Endometrial microvascular endothelial cells (primary cell): Measurements from ENCODE around the gene TNFRSF9. TPM values are rescaled to one million over a fixed set of nuclear protein-coding genes. Genes with fewer than 3 reads are reported as not detected.
"Not testable (repeated sequence)": the region's sequence is repeated elsewhere in the genome, so short reads cannot be mapped to it uniquely, and the experiment has no call there.

Source experiments
- in situ Hi-C: cut with HindIII; loops from 2 replicates; pipeline ENCODE4 v1.10.0; 2017; ENCODE audit warnings: low sequenced_read_pairs, low pct_unique_long_range_greater_than_20kb; ENCODE audit errors: inconsistent ontology term
- total RNA-seq: library from RNA; depleted of rRNA; stranded (reverse); fragments of >200 nt; gene quantifications from one replicate; pipeline ENCODE4 v1.2.3, GENCODE V29; 2015; ENCODE audit errors: inconsistent ontology term

The TNFRSF9 gene
- total RNA-seq, 1 donor from 2014 or later, result not detected

DNA sequence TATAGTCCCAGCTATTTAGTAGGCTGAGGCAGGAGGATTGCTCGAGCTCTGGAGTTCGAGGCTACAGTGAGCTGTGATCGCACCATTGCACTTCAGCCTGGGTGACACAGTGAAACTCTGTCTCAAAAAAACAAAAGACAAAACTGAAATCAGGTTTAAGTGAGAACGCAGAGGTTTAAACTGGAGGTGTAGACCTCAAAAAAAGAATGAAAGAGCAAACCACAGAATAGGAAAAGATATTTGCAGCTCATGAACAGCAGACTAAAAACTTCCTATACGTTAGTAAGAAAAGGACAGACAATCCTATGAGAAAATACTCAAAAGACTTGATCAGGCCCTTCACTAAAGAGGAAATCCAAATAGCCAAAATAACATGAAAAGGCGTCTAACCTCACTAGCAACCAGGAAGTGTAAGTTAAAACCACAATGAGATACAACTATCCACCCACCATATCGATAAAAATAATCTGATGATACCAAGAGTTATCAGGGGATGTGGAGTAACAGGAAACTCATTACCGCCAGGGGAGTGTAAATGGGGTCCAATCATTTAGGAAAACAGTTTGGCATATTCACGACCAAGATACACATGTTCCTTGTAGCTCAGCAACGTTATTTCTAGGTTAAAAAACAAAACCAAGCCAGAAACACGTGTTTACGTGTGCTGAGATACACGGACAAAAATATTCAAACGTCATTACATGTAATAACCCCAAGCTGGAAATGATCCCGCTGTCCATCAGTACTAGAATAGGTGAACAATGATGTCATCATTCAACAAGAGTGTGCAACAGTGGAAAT lies 9.8 kb downstream of the TNFRSF9 start:
- in situ Hi-C loops, result no loop called here

DNA sequence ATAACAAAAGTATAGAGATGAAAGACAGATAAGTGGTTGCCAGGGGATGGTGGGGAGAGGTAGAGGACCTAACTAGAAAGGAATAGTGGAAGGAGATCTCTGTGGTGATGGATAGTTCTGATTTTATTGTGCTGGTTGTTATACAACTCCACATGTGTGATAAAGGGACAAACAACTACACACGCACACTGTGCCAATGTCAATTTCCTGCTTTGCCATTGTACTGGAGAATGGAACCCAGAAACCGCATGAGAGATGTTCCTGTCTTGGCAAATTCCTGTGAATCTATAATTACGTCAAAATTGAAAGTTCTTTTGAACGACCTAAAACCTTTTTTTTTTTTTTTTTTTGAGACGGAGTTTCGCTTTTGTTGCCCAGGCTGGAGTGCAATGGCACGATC lies 11.0 kb downstream of the TNFRSF9 start:
- in situ Hi-C loops, result no loop called here

DNA sequence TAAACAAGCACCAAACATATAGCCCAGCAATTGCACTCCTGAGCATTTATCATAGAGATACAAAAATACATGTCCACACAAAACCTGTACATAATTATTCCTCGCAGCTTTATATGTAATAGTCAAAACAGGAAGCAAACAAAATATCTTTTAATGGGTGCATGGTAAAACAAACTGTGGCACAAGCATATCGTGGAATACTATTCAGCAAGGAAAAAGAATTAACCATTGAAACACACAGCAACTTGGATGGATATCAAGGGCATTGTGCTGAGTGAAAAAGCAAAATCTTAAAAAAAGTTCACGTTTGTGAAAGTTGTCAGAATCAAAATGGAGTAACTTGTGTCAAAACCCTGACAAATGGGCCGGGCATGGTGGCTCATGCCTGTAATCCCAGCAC lies 12.4 kb downstream of the TNFRSF9 start:
- in situ Hi-C loops, result no loop called here

- in situ Hi-C loops, result not testable (repeated sequence)
Observed at GRCh38 chr1:7927061-7927460, 13.6 kb downstream of the TNFRSF9 start.

DNA sequence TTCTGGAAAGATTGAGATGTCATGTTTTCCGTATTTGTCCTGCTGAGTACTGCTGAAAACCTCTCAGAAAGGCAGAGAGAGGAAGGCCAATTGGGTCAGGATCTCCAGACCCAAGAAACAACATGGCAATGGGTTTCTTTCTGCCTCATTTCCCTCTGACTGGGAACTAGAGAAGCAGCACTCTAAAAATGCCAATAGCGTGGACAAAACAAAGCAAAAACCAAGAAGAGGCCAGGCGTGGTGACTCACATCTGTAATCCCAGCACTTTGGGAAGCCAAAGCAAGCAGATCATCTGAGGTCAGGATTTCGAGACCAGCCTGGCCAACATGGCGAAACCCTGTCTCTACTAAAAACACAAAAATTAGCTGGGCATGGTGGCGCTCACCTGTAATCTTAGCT lies 18.3 kb downstream of the TNFRSF9 start:
- in situ Hi-C loops, result no loop called here

DNA sequence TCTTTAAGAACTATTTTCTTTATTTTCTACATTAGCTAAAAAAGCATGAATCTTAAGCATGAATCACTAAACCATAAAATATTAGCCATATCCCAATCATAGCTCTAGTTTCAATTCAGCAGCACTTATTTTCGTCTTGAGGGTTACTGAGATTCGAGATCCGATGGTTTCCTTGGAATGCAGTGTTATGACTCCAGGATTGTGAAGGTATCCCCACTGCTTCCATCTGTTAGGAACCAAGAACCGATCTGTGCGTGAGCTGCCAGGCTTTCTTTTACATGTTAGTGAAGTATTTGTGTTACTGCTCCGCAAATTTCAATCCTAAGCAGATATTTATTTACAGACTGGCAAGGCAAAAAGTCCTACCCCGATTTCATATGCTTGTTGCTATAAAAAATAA lies 18.8 kb downstream of the TNFRSF9 start:
- in situ Hi-C loops, result no loop called here

DNA sequence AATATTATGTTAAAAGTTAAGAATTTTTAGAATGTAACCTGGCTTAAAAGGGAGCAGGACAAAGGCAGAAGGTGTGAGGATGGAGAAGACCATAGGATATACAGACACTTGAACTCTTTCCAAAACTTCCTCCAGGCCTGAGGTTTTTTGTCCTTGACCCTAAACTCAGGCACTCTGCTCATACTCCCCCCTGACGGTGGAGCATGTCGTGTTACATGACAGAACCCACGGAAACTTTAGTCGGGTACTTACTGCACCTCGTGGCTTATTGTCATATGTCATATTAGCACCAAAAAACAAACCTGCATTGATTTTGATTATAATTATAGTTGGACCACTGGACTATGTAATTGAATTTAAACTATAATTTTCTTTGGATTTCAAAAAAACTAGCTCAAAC lies 20.8 kb downstream of the TNFRSF9 start:
- in situ Hi-C loops, result no loop called here

DNA sequence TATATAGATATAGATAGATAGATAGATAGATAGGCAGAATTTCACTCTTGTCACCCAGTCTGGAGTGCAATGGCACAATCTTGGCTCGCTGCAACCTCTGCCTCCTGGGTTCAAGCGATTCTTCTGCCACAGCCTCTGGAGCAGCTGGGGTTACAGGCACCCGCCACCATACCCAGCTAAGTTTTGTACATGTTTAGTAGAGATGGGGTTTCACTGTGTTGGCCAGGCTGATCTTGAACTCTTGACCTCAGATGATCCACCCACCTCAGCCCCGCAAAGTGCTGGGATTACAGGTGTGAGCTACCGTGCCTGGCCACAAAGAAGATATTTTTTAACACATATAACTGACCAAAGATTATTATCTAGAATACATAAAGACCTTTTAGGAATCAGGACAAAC lies 22.7 kb downstream of the TNFRSF9 start:
- in situ Hi-C loops, result not testable (repeated sequence)

GRCh38 chr1:7916501-7916830 lies 24.2 kb downstream of the TNFRSF9 start:
- in situ Hi-C loops, result no loop called here

GRCh38 chr1:7915826-7916500 lies 24.7 kb downstream of the TNFRSF9 start:
- in situ Hi-C loops, result no loop called here

DNA sequence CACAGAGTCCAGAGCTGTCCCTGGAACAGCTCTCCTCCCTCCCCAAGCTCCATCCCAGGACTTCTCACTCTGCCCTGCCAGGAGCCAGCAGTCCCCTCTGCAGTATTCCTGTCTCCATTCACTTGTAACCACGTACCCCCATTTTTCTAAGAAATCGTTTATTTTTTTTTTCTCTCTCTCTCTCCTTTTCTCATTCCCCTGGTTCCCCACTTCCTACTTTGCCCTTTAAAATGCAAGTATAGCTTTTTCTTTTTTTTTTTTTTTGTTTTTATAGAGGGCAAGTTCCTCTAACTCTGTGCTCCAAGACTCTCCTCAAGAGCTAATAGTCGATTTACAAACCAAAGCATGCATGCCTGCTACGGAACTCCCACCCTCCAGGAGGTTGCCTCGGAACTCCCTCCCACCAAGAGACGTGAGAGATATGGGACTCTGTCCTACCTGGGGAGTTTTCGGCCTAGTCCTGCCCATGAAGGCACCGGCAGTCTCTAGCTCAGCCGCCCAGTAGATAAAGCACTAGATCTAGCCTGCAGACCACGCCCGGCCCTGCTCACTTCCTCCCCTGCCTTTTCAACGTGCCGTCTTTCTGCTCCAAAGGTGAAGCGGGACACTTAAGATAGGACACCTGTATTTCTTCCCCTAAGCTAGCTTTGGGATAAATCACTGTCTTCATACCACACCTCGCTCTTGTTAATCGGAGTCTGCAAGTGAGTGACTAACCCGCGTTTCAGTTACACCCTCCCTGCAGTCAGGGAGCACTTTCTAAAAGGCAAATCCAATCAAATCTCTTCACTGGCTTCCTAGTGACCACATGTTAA lies 27.7 kb downstream of the TNFRSF9 start:
- in situ Hi-C loops, result no loop called here

- in situ Hi-C loops, result no loop called here
Observed at GRCh38 chr1:7912145-7912544, 28.5 kb downstream of the TNFRSF9 start.

DNA sequence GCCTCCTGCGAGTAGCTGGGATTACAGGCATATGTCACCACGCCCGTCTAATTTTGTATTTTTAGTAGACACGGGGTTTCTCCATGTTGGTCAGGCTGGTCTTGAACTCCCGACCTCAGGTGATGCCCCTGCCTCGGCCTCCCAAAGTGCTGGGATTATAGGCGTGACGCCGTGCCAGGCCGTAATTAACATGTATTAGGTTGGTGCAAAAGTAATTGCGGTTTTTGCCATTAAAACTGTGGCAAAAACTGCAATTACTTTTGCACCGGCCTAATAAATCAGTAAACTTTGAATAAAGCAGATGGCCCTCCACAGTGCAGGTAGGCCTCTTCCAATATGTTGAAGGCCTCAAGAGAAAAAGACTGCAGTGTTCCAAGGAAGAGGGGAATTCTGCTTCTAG lies 35.4 kb downstream of the TNFRSF9 start:
- in situ Hi-C loops, result no loop called here

DNA sequence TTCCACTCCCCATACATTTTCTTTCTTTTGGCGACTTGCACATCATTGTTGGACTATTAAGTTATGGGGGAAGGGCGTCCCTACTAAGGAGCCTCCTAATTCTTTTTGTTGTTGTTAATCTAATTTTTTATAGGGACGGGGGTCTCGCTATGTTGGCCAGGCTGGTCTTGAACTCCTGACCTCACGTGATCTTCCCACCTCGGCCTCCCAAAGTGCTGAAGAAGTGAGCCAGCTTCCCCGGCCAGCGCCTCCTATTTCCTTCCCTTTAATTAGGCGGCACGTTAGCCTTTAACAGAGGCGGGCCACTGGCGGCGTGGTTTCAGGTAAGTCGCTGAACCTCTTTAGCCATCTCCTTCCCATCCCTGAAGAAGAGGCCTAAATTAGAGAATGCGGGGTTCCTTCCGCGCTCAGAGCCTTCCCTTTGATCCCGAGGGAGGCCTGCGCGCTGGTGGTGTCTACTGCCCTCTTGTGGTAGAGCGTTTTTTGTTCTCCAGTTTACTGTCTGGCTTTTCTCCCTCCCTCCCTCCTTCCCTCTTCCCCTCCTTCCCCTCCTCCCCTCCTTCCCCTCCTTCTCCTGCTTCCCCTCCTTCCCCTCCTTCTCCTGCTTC lies 38.1 kb downstream of the TNFRSF9 start:
- in situ Hi-C loops, result no loop called here

GRCh38 chr1:7899741-7900140 lies 40.9 kb downstream of the TNFRSF9 start:
- in situ Hi-C loops, result no loop called here

- in situ Hi-C loops, result no loop called here
Observed at GRCh38 chr1:7898962-7899361, 41.7 kb downstream of the TNFRSF9 start.

DNA sequence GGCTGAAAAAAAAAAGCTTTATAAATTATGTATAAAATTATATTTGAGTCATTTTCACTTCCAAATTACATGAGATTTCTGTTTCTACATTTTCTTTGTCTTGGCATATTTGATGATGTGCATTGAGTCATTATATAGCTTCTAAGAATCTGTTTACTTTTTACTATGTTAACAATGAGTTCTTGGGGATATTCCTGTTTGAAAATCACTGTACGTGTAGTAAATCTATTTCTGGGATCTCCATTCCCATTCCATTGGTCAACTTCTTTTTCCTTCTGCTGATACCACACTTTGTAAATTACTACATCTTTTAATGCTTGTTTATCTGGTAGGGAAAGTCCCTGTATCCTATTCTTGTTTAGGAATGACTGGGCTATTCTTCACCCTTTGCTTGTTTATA lies 43.6 kb downstream of the TNFRSF9 start:
- in situ Hi-C loops, result no loop called here

DNA sequence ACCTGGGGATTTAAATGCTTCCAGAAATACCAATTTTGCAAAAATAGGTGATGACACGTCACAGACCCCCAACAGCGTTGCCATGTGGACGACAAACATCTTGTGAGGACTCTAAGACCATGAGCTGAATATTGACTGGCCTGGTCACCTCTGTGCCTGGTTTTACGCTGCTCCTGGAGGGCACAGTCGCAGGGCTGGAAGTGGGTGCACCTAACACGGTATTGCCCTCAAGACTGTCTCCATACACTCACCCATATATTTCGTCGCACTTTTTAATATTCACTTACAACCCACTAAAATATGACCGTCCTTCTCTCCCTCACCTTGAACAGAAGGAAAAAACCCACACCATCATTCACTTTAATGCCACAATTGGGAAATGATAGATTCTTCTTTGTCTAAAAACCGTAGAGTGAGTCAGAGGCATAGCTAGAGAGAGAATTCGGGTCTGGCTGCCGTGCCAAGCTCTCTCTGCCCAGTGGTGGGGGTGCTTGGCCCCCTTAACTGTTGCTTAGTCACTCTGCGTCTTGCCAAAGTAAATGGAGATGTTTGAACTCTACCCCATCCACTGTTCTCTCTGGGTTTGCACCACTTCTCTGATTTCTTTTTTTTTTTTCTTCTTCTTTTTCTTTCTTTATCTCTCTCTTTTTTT lies 47.0 kb downstream of the TNFRSF9 start:
- in situ Hi-C loops, result no loop called here

GRCh38 chr1:7891804-7892203 lies 48.8 kb downstream of the TNFRSF9 start:
- in situ Hi-C loops, result no loop called here
